HEK293 (cell line): ENCODE data around the gene CSRNP2.

ENCODE experiments used
- CTCF ChIP-seq: fragments of 450-650 bp; formaldehyde crosslinking; IDR thresholded peaks from 2 replicates; pipeline ENCODE4 v1.5.1; 2016; ENCODE audit warnings: missing biosample characterization, missing genetic modification characterization
- REST ChIP-seq: fragments of 450-650 bp; formaldehyde crosslinking; IDR thresholded peaks from 2 replicates; pipeline ENCODE4 v1.5.1; 2016; ENCODE audit warnings: missing biosample characterization, missing genetic modification characterization
- YY1 ChIP-seq: fragments of 450-650 bp; formaldehyde crosslinking; IDR thresholded peaks from 2 replicates; pipeline ENCODE4 v1.5.1; 2018; ENCODE audit warnings: missing biosample characterization, missing genetic modification characterization
- ZBTB17 ChIP-seq: fragments of 450-650 bp; formaldehyde crosslinking; IDR thresholded peaks from 2 replicates; pipeline ENCODE4 v1.5.1; 2016; ENCODE audit warnings: missing biosample characterization, missing genetic modification characterization
- ZBTB8A ChIP-seq: fragments of 450-650 bp; formaldehyde crosslinking; IDR thresholded peaks from 2 replicates; pipeline ENCODE4 v1.5.1; 2016; ENCODE audit warnings: missing biosample characterization, missing genetic modification characterization
- ZNF157 ChIP-seq: fragments of 450-650 bp; formaldehyde crosslinking; IDR thresholded peaks from 2 replicates; pipeline ENCODE4 v1.5.1; 2016; ENCODE audit warnings: missing biosample characterization, missing genetic modification characterization
- ZNF391 ChIP-seq: fragments of 450-650 bp; formaldehyde crosslinking; IDR thresholded peaks from 2 replicates; pipeline ENCODE4 v1.5.1; 2016; ENCODE audit warnings: low read depth, missing biosample characterization, missing genetic modification characterization, borderline replicate concordance
- ZNF549 ChIP-seq: fragments of 450-650 bp; IDR thresholded peaks from 2 replicates; pipeline ENCODE4 v1.5.1; 2018; ENCODE audit warnings: missing biosample characterization, missing genetic modification characterization, mild to moderate bottlenecking, inconsistent platforms, moderate library complexity
- TF ChIP-seq, protein P1 (sequence below): fragments of 450-650 bp; formaldehyde crosslinking; IDR thresholded peaks from 2 replicates; pipeline ENCODE4 v1.5.1; 2016; ENCODE audit warnings: missing biosample characterization, missing genetic modification characterization
- TF ChIP-seq, protein P2 (sequence below): fragments of 450-650 bp; formaldehyde crosslinking; IDR thresholded peaks from 2 replicates; pipeline ENCODE4 v1.5.1; 2016; ENCODE audit warnings: missing biosample characterization, missing genetic modification characterization

DNA sequence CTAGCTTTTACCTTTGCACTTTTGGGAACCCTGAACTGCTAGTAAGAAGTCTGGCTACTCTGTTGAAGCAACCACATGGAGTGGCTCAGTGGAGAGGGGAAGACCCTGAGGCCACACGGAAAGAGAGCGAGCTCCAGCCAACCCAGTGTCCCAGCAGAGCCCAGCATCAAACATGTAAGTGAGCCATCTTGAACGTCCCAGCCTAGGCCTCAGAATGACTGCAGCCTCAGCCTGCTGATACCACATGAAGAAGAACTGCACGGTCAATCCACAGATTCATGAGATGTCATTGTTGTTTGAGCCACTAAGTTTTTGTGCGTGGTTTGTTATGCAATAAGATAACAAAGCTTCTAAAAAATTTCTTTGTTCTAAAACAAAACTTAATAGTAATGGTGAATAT is 49.3 kb upstream of the CSRNP2 start:
- no peak for TF ChIP-seq ZBTB17 (tag by site-specific recombination)
- TF ChIP-seq ZNF549 (tag by site-specific recombination), result no peak
- TF ChIP-seq YY1 (tag by site-specific recombination), result no peak
- TF ChIP-seq, protein P1, sequence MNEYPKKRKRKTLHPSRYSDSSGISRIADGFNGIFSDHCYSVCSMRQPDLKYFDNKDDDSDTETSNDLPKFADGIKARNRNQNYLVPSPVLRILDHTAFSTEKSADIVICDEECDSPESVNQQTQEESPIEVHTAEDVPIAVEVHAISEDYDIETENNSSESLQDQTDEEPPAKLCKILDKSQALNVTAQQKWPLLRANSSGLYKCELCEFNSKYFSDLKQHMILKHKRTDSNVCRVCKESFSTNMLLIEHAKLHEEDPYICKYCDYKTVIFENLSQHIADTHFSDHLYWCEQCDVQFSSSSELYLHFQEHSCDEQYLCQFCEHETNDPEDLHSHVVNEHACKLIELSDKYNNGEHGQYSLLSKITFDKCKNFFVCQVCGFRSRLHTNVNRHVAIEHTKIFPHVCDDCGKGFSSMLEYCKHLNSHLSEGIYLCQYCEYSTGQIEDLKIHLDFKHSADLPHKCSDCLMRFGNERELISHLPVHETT (tag by site-specific recombination), result no peak
- TF ChIP-seq ZBTB8A (tag by site-specific recombination), result no peak
- TF ChIP-seq, protein P2, sequence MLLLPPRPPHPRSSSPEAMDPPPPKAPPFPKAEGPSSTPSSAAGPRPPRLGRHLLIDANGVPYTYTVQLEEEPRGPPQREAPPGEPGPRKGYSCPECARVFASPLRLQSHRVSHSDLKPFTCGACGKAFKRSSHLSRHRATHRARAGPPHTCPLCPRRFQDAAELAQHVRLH (tag by site-specific recombination), result no peak
- TF ChIP-seq ZNF157, result no peak
- no peak for TF ChIP-seq CTCF (tag by site-specific recombination)
- TF ChIP-seq REST (tag by site-specific recombination), result no peak
- no peak for TF ChIP-seq ZNF391 (tag by site-specific recombination)
